ENCODE results near the gene ITFG1.

The ITFG1 gene

DNA sequence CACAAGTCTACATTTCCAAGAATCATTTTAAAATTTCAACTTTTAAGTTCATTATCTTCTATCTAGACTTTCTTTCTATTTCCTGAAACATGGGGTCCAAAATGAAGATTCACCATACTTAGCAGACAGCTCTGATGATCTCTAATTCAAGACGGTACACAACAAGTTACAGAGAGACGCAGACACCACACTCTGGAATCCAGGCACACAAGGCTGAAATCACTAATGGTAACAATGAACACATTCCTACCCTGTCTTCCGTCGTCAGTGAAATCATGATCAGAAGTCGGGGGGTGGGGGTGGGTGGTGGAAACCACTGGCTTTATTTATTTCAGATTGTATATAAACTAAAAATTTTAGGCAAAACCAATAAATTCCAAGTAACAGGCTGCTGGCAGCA lies 78.5 kb downstream of the ITFG1 start (continued):
- TF ChIP-seq CTCF (tag by site-specific recombination; IDR thresholded peaks at IDR 0.05) (no peak), ZNF792 (tag by site-specific recombination; IDR thresholded peaks at IDR 0.05) (no peak), ZNF133 (tag by site-specific recombination; IDR thresholded peaks at IDR 0.05) (no peak)

- H3K27ac ChIP-seq (ENCODE audit: extremely low read depth, low read depth, low read length), result no peak overlapping the region
- CTCF ChIA-PET, result interaction anchor here (0.6 kb wide), 1 partner anchor 11 kb away, joined by 4 read pairs; no protein-coding TSS in a partner anchor
These were observed 83.7 kb downstream of the ITFG1 start for GRCh38 chr16:47377154-47377553.

DNA sequence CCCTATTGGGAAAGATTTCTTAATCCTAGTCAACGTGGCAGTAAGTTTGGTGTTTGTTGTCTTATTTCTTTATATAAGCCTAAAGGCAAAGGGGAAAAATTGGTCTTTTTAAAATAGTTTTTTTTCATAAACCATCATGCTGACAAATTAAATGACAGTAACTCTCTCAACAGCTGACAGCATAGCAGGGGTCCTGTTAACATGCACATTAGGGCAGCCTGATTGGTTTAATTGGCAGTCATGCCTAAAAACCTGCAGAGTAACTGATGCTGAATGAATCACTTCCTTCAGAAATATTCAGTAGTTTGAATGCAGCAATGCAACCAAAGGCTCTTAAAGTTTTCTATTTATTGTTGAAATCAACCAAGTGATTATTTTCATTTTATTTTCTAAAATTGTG lies 85.4 kb downstream of the ITFG1 start:
- POLR2A ChIA-PET, result no interaction called here
- no peak for TF ChIP-seq ZNF341 (tag by site-specific recombination; IDR thresholded peaks at IDR 0.05; ENCODE audit: low read depth)
- TF ChIP-seq, protein P1, sequence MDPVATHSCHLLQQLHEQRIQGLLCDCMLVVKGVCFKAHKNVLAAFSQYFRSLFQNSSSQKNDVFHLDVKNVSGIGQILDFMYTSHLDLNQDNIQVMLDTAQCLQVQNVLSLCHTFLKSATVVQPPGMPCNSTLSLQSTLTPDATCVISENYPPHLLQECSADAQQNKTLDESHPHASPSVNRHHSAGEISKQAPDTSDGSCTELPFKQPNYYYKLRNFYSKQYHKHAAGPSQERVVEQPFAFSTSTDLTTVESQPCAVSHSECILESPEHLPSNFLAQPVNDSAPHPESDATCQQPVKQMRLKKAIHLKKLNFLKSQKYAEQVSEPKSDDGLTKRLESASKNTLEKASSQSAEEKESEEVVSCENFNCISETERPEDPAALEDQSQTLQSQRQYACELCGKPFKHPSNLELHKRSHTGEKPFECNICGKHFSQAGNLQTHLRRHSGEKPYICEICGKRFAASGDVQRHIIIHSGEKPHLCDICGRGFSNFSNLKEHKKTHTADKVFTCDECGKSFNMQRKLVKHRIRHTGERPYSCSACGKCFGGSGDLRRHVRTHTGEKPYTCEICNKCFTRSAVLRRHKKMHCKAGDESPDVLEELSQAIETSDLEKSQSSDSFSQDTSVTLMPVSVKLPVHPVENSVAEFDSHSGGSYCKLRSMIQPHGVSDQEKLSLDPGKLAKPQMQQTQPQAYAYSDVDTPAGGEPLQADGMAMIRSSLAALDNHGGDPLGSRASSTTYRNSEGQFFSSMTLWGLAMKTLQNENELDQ (tag by site-specific recombination; IDR thresholded peaks at IDR 0.05; ENCODE audit: low read depth), result no peak
- TF ChIP-seq ZNF211 (tag by site-specific recombination; IDR thresholded peaks at IDR 0.05; ENCODE audit: low read depth), result no peak
- TF ChIP-seq ZBTB48 (tag by site-specific recombination; IDR thresholded peaks at IDR 0.05), result no peak
- TF ChIP-seq YY2 (tag by site-specific recombination; IDR thresholded peaks at IDR 0.05), result no peak
- TF ChIP-seq ZFP41 (tag by site-specific recombination; IDR thresholded peaks at IDR 0.05; ENCODE audit: borderline replicate concordance), result no peak
- TF ChIP-seq ZNF514 (tag by site-specific recombination; IDR thresholded peaks at IDR 0.05), result no peak
- TF ChIP-seq KLF16 (tag by site-specific recombination; IDR thresholded peaks at IDR 0.05), result no peak
- TF ChIP-seq OVOL3 (tag by site-specific recombination; IDR thresholded peaks at IDR 0.05), result no peak
- no peak for TF ChIP-seq ZNF473 (tag by site-specific recombination; IDR thresholded peaks at IDR 0.05)
- TF ChIP-seq ZNF555 (tag by site-specific recombination; conservative IDR thresholded peaks at IDR 0.05), result no peak
- no peak for TF ChIP-seq ZBTB8A (tag by site-specific recombination; IDR thresholded peaks at IDR 0.05)
- TF ChIP-seq SALL2 (tag by site-specific recombination; IDR thresholded peaks at IDR 0.05; ENCODE audit: borderline replicate concordance), result no peak
- TF ChIP-seq KLF1 (tag by site-specific recombination; IDR thresholded peaks at IDR 0.05), result no peak
- TF ChIP-seq FEZF1 (tag by site-specific recombination; IDR thresholded peaks at IDR 0.05), result no peak
- TF ChIP-seq ZXDB (tag by site-specific recombination; IDR thresholded peaks at IDR 0.05), result no peak
- no peak overlapping the region for H3K27ac ChIP-seq (ENCODE audit: extremely low read depth, low read depth, low read length)
- H3K36me3 ChIP-seq (ENCODE audit: control insufficient read depth in 2 of 2, insufficient read depth in 1 of 2, low read length in 2 of 2), result peaks cover 0 to 2% of the 10 kb centered on the region in 2 experiments; a peak in 1 of 3 replicates
- H3K4me3 ChIP-seq (ENCODE audit: low read depth, low read length), result no peak overlapping the region
- H3K9me3 ChIP-seq (ENCODE audit: control insufficient read depth, insufficient read depth, low read depth, low read length), result no peaks in the 10 kb centered on the region
- H3K4me1 ChIP-seq (ENCODE audit: control insufficient read depth, insufficient read depth, low read length), result 0 out of 2 replicates have a peak, but pooled peaks cover 2% of the 10 kb centered on the region
- CTCF ChIA-PET, result interaction anchor here (0.6 kb wide), 1 partner anchor 16 kb away, joined by 3 read pairs; no protein-coding TSS in a partner anchor

More at GRCh38 chr16:47377154-47377553, 83.7 kb downstream of the ITFG1 start:
- TF ChIP-seq ZNF629 (tag by site-specific recombination; IDR thresholded peaks at IDR 0.05) (0 out of 2 replicates have a peak, but pooled peaks have one; percentile 34), ZNF221 (tag by site-specific recombination; IDR thresholded peaks at IDR 0.05; ENCODE audit: borderline replicate concordance) (no peak), ZNF580 (tag by site-specific recombination; IDR thresholded peaks at IDR 0.05) (no peak), ZNF140 (tag by site-specific recombination; IDR thresholded peaks at IDR 0.05) (no peak)
- POLR2A ChIA-PET, result interaction anchor here (0.7 kb wide), 1 partner anchor 24 kb away, joined by 4 read pairs; no protein-coding TSS in a partner anchor
- H3K36me3 ChIP-seq (ENCODE audit: control insufficient read depth in 2 of 2, insufficient read depth in 1 of 2, low read length in 2 of 2), result no peaks in the 10 kb centered on the region
- 0 out of 2 replicates have a peak, but pooled peaks cover 2% of the 10 kb centered on the region for H3K4me1 ChIP-seq (ENCODE audit: control insufficient read depth, insufficient read depth, low read length)
- H3K9me3 ChIP-seq (ENCODE audit: control insufficient read depth, insufficient read depth, low read depth, low read length), result no peaks in the 10 kb centered on the region
- no peak overlapping the region for H3K4me3 ChIP-seq (ENCODE audit: low read depth, low read length)

Measured in HEK293 (cell line).